Calu3 (cell line): ENCODE data around the gene HUS1. TPM values are rescaled to one million over a fixed set of nuclear protein-coding genes. Genes with fewer than 3 reads are reported as not detected.

Source experiments
- Bru-seq: library from RNA; stranded (reverse); fragments of 400-500 nt; gene quantifications from one replicate; lab custom pipeline; 2021; lab: Mats Ljungman, UMichigan
- BruChase-seq, 2 experiments: library from RNA; stranded (reverse); fragments of 400-500 nt; gene quantifications; one replicate each; lab custom pipeline; 2021; lab: Mats Ljungman, UMichigan
- BruUV-seq: library from RNA; stranded (reverse); fragments of 400-500 nt; replicated peaks from 2 replicates; lab custom pipeline; 2021; lab: Mats Ljungman, UMichigan
- CTCF ChIA-PET: fragments of 300-600 bp; sonication (Branson Sonifier 250); formaldehyde crosslinking; loops from one replicate; lab custom pipeline; 2022; ENCODE audit warnings: antibody characterized with exemption; lab: Charles Lee
- DNase-seq: peaks from one replicate; pipeline ENCODE4 v3.0.0; 2022
- H3K27ac Mint-ChIP-seq: one replicate; pipeline ENCODE4 v1.8.0; 2022; ENCODE audit warnings: mixed read lengths; ENCODE audit not compliant: unreplicated experiment
- H3K27me3 Mint-ChIP-seq: one replicate; pipeline ENCODE4 v1.8.0; 2022; ENCODE audit warnings: mixed read lengths; ENCODE audit not compliant: unreplicated experiment
- H3K36me3 Mint-ChIP-seq: one replicate; pipeline ENCODE4 v1.8.0; 2022; ENCODE audit warnings: mild to moderate bottlenecking, moderate library complexity, mixed read lengths; ENCODE audit not compliant: insufficient read depth, unreplicated experiment
- H3K4me1 Mint-ChIP-seq: one replicate; pipeline ENCODE4 v1.8.0; 2022; ENCODE audit warnings: mild to moderate bottlenecking, low read depth, mixed read lengths; ENCODE audit not compliant: unreplicated experiment
- H3K4me3 Mint-ChIP-seq: one replicate; pipeline ENCODE4 v1.8.0; 2022; ENCODE audit warnings: mild to moderate bottlenecking, low read depth, moderate library complexity, mixed read lengths; ENCODE audit not compliant: unreplicated experiment
- H3K9me3 Mint-ChIP-seq: one replicate; pipeline ENCODE4 v1.8.0; 2022; ENCODE audit warnings: low read depth, mixed read lengths; ENCODE audit not compliant: unreplicated experiment
- CTCF ChIP-seq: fragments of 200-600 bp; IDR thresholded peaks from one replicate; pipeline ENCODE4 v1.8.0; 2022; ENCODE audit warnings: antibody characterized with exemption; ENCODE audit not compliant: unreplicated experiment
- intact Hi-C: fragments of 100-400 bp; cut with micrococcal nuclease; formaldehyde crosslinking; loops from one replicate; pipeline ENCODE4 v1.10.0; 2022; ENCODE audit not compliant: unreplicated experiment
- long read RNA-seq: library from polyadenylated mRNA; stranded (forward); transcript quantifications from one replicate; pipeline ENCODE4 v2.0.0, GENCODE V29; 2022
- total RNA-seq: library from RNA; stranded (reverse); gene quantifications from 2 replicates; pipeline ENCODE4 v1.2.3, GENCODE V29; 2022

The HUS1 gene
- 42.9 and 51.3 TPM in 2 replicates for total RNA-seq
- Bru-seq, nascent RNA = percentile 93 among the genes with signal in this experiment
- percentile 94 among the genes with signal in this experiment for BruChase-seq, experiment 1, labeled RNA remaining after a 6-hour chase
- BruChase-seq, experiment 2, labeled RNA remaining after a 2-hour chase = percentile 92 among the genes with signal in this experiment
- long read RNA-seq, transcript HUS1-201 (8 exons, 2,935 nt) = major isoform, 13 of 26 reads
- long read RNA-seq, partial matches to known transcripts = 7 of 26 reads
- long read RNA-seq, other reads (novel, unspliced or antisense) = 4 of 26 reads

DNA sequence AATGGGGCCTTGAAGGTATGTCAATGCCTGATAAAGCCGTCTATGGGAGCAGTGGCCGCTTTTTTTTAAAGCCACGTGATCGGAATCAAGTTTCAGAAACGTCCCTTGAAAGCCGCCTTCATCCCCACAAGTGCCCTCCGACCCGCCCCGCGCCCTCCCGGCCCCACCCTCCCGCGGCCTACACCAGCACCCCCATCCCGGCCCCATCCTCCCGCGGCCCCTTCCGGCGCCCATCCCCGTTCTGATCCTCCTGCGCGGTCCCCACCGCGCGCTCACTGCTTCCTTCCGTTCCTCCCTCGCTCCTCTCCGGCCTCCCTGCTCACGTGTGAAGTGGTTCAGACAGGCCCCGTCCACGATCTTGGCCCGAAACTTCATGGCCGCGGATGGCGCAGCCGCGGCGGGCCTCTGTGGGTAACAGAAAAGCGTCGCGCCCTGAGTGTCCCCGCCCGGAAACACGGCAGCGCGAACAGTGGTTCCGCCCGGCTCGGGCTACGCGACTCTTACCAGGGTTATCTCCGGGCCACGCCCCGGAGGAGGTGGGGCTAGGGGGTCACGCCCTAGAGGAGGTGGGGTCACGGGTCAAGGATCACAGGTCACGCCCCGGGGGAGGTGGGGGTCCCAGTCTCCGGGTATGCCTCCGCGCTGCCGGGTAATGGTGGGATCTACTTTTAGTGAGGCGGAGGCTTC is at the start of gene HUS1:
Gene HUS1, minus strand, starts transcription at position 471 of the 687 bp plus-strand sequence. Its CDS starts 96 bp downstream, at position 375.
- peaks cover 37% of the 10 kb centered on the region for H3K36me3 Mint-ChIP-seq
- peaks cover 12% of the 10 kb centered on the region for H3K4me1 Mint-ChIP-seq
- no TSS peak for BruUV-seq
- H3K4me3 Mint-ChIP-seq = peak within 1 kb of the TSS; percentile 73
- peak; percentile 93 for DNase-seq
- TF ChIP-seq CTCF = no peak
- intact Hi-C loops = no loop called here
- peak within 1 kb of the TSS; percentile 57 for H3K27ac Mint-ChIP-seq
- H3K27me3 Mint-ChIP-seq = no peaks in the 10 kb centered on the region
- no peaks in the 10 kb centered on the region for H3K9me3 Mint-ChIP-seq
- CTCF ChIA-PET = no interaction called here

DNA sequence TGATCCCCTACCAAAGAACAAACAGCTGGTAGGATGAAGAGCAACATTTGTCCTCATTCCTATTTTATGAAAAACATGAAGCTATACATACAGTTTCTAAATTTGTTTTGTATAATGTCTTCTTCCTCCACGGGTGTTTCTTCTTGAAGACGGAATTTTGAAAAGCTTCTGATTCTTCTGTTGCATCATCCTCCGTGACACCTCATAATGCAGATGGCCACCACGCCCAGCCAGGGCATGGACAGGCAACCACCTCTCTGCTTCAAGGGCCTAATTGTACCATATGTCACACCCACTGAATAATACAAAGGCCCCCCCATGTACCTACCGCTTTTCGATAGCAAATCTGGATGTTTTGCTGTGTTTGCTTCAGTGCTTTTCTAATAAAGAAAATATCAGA is 49.5 kb upstream of the HUS1 start, which contains the start of gene SUN3:
Gene SUN3, minus strand, starts transcription at position 170 of the 400 bp plus-strand sequence. Its CDS starts 169 bp downstream, at position 1.
- no peak within 1 kb of the TSS for H3K27ac Mint-ChIP-seq
- no peak for DNase-seq
- H3K4me1 Mint-ChIP-seq = peaks cover 13% of the 10 kb centered on the region
- no peak for TF ChIP-seq CTCF
- intact Hi-C loops = no loop called here
- CTCF ChIA-PET = no interaction called here
- no peaks in the 10 kb centered on the region for H3K9me3 Mint-ChIP-seq
- H3K4me3 Mint-ChIP-seq = no peak within 1 kb of the TSS
- H3K36me3 Mint-ChIP-seq = no peaks in the 10 kb centered on the region
- no TSS peak for BruUV-seq
- no peaks in the 10 kb centered on the region for H3K27me3 Mint-ChIP-seq

GRCh38 chr7:48025624-48026023 is 46.2 kb upstream of the HUS1 start:
- BruUV-seq = no TSS peak
- Mint-ChIP-seq H3K4me1 (peaks cover 13% of the 10 kb centered on the region), H3K36me3 (no peaks in the 10 kb centered on the region), H3K9me3 (peaks cover 8% of the 10 kb centered on the region), H3K27ac (no peak overlapping the region), H3K4me3 (no peak overlapping the region), H3K27me3 (no peaks in the 10 kb centered on the region)
- intact Hi-C loops = no loop called here
- DNase-seq = no peak
- CTCF ChIA-PET = interaction anchor here (0.7 kb wide), 1 partner anchor 34 kb away, joined by 3 read pairs; no protein-coding TSS in a partner anchor
- TF ChIP-seq CTCF = no peak

DNA sequence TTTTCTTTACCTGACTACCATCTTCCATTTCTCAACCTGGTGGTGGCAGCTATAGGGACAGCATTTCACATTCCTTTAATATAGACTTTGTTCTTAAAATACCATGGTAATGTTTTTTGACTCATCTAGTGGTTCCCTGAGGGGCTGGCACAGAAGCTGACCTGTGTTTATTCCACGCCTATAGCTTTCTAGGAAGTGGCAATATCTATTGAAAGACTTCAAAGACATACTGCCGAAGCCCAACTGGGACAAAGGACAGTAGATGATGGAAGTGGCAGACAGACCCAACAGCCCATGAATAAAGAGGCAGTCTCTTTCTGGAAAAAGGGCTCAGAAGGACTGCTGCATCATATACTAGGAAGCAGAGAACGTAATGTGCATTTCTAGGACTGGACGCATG is 38.3 kb upstream of the HUS1 start:
- intact Hi-C loops = no loop called here
- Mint-ChIP-seq H3K27ac (no peak overlapping the region), H3K36me3 (no peaks in the 10 kb centered on the region)

More for the DNA sequence above, 38.3 kb upstream of the HUS1 start:
- CTCF ChIA-PET = interaction anchor here (1.0 kb wide), 1 partner anchor 17 kb away, joined by 3 read pairs; no protein-coding TSS in a partner anchor
- DNase-seq = no peak
- BruUV-seq = no TSS peak
- Mint-ChIP-seq H3K27me3 (no peaks in the 10 kb centered on the region), H3K4me1 (no peaks in the 10 kb centered on the region), H3K4me3 (no peak overlapping the region), H3K9me3 (peaks cover 10% of the 10 kb centered on the region)
- TF ChIP-seq CTCF = no peak
